GM18867 (cell line): ENCODE results near the gene ANKRD60.
A peak's percentile ranks its signal among the peaks of the same experiment; 100 is the strongest.

Experiments
- ATAC-seq: cut with Tn5 transposase; IDR thresholded peaks from one replicate; pipeline ENCODE4 v1.9.1; 2021; ENCODE audit warnings: mild to moderate bottlenecking, moderate library complexity; ENCODE audit not compliant: unreplicated experiment

The ANKRD60 gene

DNA sequence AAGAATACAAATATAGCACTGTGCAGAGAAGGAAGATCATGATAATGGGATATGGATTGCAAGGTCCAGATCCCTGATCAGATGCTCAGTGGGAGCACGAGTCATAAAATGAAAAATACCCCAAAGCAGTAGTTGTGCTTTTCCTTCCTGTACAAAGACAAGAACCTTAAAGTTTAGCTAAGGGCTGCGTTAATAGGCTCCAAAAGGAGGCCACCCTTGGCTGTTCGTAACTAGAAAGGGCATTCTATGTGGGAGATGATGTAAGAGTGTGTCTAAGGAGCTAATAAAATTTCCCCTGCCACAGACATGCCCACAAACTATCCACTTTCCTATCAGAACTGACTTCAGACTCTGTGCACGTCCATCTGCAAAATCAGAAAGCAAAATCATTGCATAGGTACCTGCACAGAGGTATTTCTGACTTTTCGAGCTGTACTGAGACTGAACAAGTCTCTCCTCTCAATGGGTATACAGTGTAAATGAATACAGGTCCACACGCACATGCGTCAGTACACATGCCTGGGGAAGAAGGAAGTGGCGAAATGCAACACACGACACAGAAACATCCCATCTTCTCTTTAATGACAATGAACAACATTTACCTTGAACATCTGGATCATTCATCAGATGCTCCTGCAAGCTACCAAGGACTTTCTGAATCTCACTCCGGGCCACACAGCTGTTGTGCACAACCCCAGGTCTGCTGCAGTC lies 16.9 kb upstream of the ANKRD60 start:
- no peak for ATAC-seq

DNA sequence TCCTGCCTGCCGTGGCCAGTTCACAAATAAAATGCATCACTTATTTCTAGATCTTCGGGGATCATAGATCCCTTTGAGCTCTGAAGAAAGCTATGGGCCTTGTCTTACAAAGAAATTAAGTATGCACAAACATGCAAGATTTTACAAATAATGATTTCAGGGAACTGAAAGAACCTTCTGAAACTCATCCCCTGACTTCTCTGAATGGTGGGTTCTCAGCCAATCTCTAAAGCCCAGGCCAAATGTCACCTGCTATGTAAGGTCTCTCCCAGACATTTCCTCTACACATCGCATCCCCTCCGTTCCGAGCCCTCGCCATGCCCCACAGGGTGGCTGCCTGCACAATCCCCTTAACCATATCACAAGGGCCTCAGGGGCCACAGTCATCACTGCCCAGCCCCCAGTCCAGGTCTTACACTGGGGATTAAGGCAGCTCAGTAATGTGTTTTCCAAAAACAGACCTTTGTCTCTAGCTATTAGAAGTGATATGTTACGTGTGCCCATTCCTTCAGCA lies 16.1 kb upstream of the ANKRD60 start:
- no peak for ATAC-seq

DNA sequence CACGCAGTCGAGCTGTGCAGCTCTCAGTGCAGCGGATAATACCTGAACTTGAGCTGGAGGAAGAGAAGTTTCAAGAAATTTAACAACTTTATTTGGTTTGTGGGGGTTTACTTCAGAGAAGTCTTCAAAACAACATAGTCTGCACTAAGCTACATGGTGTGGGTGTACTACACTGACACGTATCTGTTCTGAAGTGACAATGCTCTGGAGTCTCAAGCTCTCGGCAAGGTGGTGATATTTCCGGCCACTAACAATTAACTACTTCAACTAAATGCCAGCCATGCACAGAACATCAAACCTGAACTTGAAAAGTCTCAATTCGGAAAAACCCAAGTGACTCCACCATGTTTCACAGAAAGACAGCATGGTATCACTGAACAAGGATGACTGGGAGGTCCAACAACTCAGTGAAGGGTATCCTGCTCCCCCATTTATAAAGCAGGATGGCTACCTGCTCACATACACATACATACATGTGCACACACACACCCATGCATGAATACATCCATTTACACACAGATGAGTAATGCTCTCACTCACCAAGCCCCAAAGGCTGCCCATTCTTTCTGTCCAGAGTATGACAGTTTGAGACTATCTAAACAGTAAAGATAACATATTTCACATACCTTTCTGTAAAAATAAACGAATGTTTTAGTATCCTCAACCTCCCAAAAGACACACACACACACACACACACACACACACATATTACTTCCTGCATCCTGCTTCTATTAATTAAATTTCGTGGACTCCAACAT lies 15.4 kb upstream of the ANKRD60 start:
- no peak for ATAC-seq

DNA sequence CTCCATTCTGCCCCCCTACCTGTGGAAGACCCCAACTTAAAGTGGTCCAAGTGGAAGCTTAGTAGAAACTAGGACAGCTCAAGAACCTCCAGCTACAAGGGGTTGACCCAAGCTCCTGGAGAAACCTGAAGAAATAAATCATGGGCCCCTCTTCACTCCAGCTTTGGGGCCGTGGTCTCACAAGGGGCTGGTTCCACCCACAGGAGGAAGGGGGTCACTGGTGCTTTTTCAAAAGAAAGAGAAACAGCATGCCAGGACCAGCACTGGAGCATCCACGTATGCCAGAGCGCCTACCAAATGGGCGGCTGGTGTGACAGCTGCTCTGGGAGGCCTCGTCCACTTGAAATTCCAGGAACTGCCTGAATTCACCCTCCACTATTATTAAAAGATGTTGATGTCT lies 14.4 kb upstream of the ANKRD60 start:
- ATAC-seq: no peak

DNA sequence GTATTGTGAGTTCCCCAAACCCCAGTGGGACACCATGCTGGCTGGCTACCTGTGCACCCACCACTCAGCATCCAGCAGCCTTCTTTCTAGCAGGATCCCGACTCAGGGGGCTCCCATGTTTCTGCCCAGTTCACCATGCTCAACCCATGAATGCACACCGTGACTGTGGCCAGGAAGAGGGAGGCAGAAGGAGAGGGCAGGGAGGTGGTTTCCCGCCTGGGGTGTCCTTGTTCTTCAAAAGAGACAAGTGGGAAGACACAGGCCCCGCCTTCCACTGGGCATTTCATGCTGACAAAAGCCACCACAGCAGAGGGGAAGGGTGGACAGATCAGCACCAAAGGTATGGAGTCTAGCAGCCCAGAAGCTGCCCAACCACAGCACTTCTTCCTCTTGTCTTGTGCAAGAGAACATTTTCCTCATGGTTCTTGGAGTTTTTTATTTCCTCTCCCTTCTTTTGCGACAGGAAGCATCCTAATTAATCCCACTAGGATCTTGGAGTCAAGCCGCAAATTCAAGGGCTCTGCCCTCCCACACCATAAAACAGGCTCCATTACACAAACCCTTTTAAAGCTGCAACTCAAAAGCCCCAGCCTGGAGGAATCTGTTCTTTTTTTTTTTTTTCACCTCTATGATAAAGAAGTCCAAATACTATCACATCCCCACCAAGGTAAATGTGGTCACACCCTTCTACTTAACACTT lies 13.5 kb upstream of the ANKRD60 start:
- no peak for ATAC-seq

DNA sequence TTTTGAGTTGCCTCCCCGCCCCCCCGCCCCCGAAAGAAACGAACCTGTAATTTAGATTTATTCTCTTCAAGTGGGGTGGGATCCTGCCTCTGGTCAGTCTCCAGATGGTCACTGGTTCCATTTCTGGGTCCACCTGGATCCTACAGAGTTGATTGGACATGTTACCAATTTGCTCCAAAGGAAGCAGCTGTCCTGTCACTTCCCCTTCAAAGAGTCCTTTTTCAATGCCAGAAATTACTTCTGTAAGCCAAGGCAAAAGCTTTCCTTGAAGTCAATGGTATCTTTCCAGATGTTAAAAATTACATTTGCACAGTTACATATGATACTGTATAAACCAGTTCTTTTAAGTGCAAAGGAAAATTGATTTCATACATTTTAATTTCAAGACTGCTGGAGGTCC lies 12.0 kb upstream of the ANKRD60 start:
- no peak for ATAC-seq

DNA sequence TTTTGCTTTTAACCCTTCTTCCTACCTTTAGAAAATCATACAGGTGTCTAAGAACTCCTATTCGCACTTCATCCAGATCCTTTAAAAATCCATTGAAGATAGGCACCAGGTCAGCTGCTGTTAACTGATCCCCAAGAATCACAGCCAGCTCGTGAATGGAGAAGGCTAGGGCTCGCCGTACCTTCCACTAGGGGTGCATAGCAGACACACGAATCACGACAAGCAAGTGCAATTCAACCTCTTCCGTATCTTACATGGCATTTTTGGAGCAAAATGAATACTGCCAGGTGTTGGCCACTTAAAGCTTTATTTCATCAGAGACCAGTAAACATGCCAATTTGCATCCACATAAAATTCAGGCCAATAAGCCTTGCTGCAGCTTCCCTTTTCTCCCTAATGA lies 10.8 kb upstream of the ANKRD60 start:
- no peak for ATAC-seq

DNA sequence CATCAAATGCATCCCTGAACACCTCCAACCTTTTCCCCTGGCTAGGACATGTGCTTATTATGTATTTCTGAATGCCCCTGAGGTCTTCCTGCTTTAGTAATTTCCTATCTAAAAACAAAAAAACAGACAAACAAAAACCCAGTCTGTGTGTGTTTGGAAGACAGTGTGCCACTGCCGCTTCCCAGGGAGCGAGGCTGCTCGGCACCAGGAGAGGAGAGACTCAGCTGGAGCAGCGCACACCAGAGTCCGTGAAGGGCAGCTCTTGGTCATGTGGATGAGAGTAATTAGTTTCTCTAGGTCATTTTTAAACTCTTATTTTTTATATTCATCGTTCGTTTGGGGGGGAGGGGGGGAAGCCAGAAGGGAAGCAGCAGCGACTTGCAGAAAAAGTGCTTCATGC lies 10.0 kb upstream of the ANKRD60 start:
- no peak for ATAC-seq

DNA sequence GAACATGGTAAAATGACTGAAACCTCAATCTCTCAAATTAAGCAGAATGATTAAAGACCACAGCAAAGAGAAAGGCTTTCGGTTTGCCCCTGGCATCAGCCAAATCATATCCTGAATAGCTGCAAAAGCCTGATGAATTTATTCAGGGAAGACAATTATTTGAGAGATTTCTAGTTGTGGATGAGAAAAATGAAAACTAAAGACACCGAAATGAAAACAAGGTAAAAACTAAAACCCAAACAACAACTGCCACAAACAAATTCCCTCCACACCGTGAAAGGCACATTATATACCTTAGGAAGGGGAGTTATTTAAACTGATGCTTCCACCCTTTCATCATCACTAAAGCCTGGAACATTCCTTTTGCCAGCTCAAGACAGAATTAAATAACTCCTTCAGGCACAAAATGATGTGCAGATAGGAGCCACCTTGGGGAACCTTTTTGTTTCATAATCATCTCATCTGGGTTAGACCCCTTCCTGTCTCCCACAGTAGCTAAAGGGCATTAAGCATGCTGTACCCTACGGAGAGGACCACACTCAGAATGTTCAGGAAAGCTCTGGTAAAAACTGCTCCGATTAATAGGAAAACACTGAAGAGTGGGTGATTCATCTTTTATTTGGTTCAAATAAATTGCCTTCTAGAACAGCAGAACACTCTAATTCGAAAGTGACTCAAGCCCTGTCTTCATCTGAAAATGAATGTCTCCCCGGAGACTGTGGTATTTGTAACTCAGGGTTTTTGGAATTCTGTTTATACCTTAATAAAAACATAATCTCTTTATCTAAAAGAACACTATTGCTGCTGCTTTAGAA lies 9.1 kb upstream of the ANKRD60 start:
- ATAC-seq: no peak

DNA sequence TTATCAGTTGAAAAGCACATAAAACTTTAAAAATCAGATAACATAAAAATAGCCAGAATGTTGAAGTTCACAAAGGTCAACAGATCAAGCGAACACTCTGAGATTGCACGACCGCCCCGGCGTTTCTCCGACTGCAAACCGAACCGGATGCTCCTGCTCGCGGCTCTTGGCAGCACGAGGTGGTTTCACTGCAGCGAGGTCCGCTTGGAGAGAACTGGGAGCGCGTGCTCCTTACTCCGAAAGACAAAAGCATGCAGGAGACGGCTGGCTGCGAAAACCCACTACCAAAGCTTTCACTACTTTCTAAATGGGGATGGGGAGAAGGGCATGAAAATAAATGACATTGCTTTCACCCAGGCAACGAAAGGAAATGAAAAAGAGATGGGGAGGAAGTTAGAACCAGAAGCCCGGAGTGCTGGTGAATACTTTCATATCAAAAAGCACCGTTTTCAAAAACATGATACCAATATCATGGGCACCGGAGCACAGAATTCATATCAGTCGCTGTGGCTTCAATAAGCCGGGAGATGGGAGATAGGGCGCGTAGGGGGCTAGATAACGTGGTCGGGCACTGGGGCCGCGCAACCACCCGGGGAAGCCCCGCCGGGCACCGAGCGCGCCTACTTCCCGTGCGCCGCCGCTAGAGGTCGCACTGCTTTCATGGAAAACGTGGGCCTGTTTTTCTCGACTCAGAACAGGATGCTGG lies 8.3 kb upstream of the ANKRD60 start:
- ATAC-seq: peak; percentile 79

DNA sequence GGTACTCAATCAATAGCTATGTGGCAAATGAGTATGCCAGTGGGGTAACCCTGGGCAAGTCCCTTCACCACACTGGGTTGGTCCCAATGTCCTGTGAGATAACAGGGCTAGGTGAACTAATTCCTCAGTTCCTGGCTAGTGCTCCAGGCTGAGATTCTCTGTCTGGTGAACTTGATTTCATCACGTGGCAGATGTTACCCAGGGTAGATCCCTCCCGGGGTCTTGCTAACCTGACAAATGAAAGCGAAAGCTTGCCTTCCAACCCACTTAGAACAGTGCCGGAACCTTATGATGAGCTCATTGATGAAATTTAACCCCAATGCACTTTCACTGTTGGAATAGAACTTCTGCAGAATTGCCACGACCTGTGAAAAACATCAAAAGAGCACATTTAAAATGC lies 6.6 kb upstream of the ANKRD60 start:
- ATAC-seq: no peak

DNA sequence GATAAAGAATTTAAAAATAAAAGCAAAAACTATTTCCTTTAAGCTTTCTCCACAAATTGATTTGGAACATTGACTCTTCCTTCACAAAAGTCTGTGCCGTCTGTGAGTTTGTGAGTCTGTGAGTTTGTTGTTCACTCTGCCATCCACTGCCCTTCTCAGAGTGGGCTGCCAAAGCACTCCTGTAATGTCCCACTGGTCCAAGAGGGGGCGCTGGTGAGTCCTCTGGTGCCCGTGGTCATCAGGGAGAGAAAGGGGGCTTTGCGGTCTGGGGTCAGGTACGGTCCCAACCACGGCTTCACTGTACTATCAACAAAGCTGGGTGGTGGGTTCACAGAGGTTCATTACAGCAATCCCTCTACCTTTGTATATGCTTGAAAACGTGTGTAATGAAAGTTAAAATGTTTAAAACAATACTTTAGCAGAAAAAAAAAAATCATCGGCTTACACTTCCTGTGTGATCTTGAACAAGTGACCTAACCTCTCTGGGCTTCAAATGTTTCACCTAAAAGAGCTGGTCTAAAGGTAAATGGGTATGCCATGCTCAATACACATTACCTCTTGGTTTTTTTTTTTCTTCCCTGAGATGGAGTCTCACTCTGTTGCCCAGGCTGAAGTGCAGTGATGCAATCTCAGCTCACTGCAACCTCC lies 5.6 kb upstream of the ANKRD60 start:
- no peak for ATAC-seq

DNA sequence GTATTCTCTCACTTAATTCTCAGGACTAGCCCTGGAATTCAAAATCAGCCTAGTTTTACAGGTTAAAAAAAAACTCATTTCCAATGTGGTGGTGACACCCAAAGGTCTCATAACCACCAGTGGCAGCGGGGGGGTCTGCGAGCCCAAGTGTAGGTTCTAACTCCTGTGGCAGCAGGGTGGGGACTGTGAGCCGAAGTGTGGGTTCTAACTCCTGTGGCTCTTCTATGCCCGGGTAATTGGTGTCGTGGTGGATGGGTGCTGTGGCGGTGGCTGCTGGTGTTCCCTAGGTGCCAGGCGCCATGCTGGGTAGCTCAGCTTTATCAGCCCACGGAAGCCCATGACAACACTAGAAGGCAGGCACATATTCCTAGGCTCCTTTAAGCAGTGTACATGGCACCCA lies 4.9 kb upstream of the ANKRD60 start:
- no peak for ATAC-seq

DNA sequence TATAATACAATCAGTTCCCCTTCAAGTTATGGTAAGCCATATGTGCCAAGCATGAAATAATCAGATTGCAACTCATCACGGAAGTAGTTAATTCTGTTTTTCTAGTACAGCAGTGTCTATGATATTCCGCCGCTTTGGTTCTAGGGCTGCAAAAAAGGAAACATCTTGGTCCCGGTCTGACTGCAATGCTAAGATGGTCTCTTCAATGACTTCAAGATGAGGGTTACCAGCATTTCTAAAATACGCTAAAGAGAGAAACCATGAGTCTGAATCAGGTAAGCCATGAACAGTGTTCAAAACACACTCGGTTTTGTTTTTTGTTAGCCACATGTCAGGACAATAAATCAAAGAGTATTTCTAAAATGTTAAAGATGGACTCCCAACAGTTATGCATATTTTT lies 3.2 kb upstream of the ANKRD60 start:
- ATAC-seq: no peak

DNA sequence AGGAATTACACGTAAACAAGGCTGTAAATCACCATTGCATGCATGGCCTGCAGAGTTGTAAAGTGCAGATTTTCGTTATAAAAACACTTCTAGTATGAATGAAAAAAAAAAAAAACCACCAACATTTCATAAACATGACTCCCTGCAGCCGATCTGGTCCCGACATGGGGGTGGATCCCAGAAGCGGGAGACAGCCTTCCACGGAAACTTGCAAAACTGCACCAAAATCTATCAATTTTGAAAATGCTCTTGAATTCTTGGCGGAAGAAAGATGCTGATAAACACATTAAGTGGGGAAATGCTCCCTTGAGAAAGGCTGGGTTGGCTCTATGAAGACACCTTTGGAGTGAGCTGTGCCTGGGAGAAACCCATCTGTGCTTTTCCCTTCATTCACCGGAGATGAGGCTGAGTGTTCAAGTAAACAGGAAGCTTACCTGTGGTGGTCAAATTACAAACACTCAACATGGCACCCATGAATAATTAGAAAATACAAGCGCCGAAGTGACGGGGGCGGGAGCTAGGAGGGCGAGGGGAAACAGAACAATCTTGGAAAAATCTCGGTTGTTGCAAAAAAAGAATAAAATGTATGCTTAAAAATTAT lies 845 bp upstream of the ANKRD60 start:
- no peak for ATAC-seq

DNA sequence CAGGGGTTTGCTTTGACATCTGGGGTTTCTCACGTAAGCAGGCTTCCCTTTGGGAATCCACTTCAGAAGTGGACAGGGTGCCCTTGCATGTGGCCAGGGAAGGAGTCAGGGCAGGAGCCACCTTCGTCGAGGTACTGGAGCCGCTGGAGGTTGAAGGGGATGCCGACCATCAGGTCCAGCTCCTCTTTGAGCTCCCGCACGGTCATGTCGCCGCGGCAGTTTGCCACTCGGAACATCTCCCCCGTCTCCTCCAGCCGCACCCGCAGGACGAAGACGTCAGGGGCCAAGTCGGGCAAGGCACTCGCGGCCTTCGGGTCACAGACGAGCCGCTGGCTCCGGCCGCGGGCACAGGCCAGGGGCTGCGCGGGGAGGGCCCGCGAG lies 360 bp downstream of the ANKRD60 start:
- ATAC-seq: no peak

DNA sequence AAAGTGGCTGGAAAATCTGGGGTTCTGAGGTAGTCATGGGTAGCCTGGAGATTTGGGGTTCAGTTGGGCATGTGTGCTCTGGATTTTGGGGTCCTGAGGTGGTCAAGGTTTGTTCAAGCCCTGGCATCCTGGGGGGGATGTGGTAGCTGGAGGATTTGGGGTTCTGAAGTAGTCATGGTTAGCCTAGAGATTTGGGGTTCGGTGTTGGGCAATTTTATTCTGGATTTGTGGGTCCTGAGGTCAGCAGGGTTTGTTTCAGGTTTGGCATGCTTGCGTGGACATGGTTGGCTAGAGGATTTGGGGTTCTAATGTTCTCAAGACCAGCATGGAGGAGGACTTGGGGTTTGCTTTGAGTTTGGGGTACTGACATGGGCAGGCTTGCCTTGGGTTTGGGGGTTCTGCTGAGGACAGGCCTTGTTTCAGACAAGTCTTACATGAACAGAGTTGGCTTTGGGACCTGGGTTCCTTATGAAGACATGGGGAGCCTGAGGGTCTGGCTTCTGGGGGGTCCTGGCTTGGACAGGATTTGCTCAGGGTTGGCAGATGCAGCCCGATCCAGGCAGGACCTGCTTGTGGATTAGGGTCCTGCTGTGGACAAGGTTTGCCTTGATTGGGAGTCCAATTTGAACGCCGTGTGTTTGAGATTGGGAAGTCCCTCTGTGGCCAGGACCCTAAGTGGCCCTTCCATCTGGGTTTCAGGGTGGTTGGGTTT lies 906 bp downstream of the ANKRD60 start:
- no peak for ATAC-seq

DNA sequence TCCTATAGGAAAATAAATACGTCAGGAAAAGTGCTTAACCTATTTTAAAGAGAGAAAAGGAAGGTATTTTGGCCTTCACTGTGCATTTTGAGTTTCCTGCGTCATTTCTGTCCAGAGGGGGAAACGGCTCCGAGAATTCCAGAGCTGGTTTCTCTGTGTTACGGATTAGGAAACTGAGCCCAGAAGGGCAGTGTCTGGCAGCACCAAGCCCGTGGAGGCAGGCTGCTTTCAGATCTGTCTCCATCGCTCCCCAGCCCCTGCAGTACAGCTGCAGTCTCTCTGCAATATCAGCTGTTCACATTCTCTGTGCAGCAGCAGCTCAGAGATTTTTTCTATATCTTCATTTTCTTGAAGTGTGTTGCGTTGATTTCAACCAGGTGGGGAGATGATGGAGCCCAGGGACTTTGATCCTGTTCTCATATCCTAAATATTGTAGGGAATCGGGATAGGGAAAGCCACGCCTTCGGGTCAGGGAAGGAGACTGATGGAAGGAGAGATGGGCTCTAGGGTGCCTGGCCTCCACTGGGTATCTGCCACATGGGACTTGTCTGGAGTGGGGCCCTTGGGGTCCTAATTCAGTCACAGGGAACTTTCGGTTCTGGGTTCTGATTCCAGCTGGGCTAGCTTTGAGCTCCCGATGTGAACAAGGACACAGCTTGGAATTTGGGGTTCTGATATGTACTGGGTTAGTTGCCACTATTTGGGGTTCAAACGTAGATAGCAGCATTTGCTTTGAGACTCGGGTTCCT lies 2.8 kb downstream of the ANKRD60 start:
- ATAC-seq: no peak
